ENCODE data around the gene AGAP1.

AGAP1 gene

GRCh38 chr2:235692076-235692475 is 198.2 kb downstream of the AGAP1 start:
- Histone ChIP-seq H3K4me3 (ENCODE audit: severe bottlenecking) (no peak overlapping the region), H3K36me3 (ENCODE audit: low read depth) (no peaks in the 10 kb centered on the region), H3K27ac (ENCODE audit: poor library complexity, severe bottlenecking) (no peak overlapping the region), H3K4me1 (ENCODE audit: insufficient read depth, poor library complexity, severe bottlenecking) (no peaks in the 10 kb centered on the region), H3K27me3 (ENCODE audit: insufficient read depth, poor library complexity, severe bottlenecking) (no peaks in the 10 kb centered on the region), H3K9me3 (ENCODE audit: severe bottlenecking) (no peaks in the 10 kb centered on the region)
- ATAC-seq (ENCODE audit: low read depth) (no peak), DNase-seq (ENCODE audit: low spot score) (no peak)
- no peak for TF ChIP-seq CTCF (IDR thresholded peaks at IDR 0.05; ENCODE audit: poor library complexity, severe bottlenecking)

GRCh38 chr2:235692671-235693171 is 198.9 kb downstream of the AGAP1 start:
- no peaks in the 10 kb centered on the region for H3K36me3 ChIP-seq (ENCODE audit: low read depth)
- H3K4me1 ChIP-seq (ENCODE audit: insufficient read depth, poor library complexity, severe bottlenecking): no peaks in the 10 kb centered on the region
- H3K4me3 ChIP-seq (ENCODE audit: severe bottlenecking): no peak overlapping the region
- no peak for TF ChIP-seq CTCF (IDR thresholded peaks at IDR 0.05; ENCODE audit: poor library complexity, severe bottlenecking)
- no peaks in the 10 kb centered on the region for H3K9me3 ChIP-seq (ENCODE audit: severe bottlenecking)
- ATAC-seq (ENCODE audit: low read depth) (no peak), DNase-seq (ENCODE audit: low spot score) (no peak)
- no peaks in the 10 kb centered on the region for H3K27me3 ChIP-seq (ENCODE audit: insufficient read depth, poor library complexity, severe bottlenecking)
- H3K27ac ChIP-seq (ENCODE audit: poor library complexity, severe bottlenecking): no peak overlapping the region

GRCh38 chr2:235693279-235693678 is 199.4 kb downstream of the AGAP1 start:
- H3K36me3 ChIP-seq (ENCODE audit: low read depth): no peaks in the 10 kb centered on the region
- no peak overlapping the region for H3K4me3 ChIP-seq (ENCODE audit: severe bottlenecking)
- no peak for DNase-seq (ENCODE audit: low spot score)

GRCh38 chr2:235694721-235695601 is 201.1 kb downstream of the AGAP1 start:
- no peak overlapping the region for H3K4me3 ChIP-seq (ENCODE audit: severe bottlenecking)
- H3K27ac ChIP-seq (ENCODE audit: poor library complexity, severe bottlenecking): no peak overlapping the region
- no peaks in the 10 kb centered on the region for H3K9me3 ChIP-seq (ENCODE audit: severe bottlenecking)
- ATAC-seq (ENCODE audit: low read depth): no peak
- H3K4me1 ChIP-seq (ENCODE audit: insufficient read depth, poor library complexity, severe bottlenecking): no peaks in the 10 kb centered on the region
- no peak for TF ChIP-seq CTCF (IDR thresholded peaks at IDR 0.05; ENCODE audit: poor library complexity, severe bottlenecking)
- no peaks in the 10 kb centered on the region for H3K27me3 ChIP-seq (ENCODE audit: insufficient read depth, poor library complexity, severe bottlenecking)
- no peak for DNase-seq (ENCODE audit: low spot score)
- no peaks in the 10 kb centered on the region for H3K36me3 ChIP-seq (ENCODE audit: low read depth)

More at GRCh38 chr2:235693279-235693678, 199.4 kb downstream of the AGAP1 start:
- no peak for ATAC-seq (ENCODE audit: low read depth)
- no peak for TF ChIP-seq CTCF (IDR thresholded peaks at IDR 0.05; ENCODE audit: poor library complexity, severe bottlenecking)
- Histone ChIP-seq H3K27ac (ENCODE audit: poor library complexity, severe bottlenecking) (no peak overlapping the region), H3K9me3 (ENCODE audit: severe bottlenecking) (no peaks in the 10 kb centered on the region), H3K27me3 (ENCODE audit: insufficient read depth, poor library complexity, severe bottlenecking) (no peaks in the 10 kb centered on the region), H3K4me1 (ENCODE audit: insufficient read depth, poor library complexity, severe bottlenecking) (no peaks in the 10 kb centered on the region)

- Histone ChIP-seq H3K4me1 (ENCODE audit: insufficient read depth, poor library complexity, severe bottlenecking) (no peaks in the 10 kb centered on the region), H3K27ac (ENCODE audit: poor library complexity, severe bottlenecking) (no peak overlapping the region), H3K4me3 (ENCODE audit: severe bottlenecking) (no peak overlapping the region), H3K9me3 (ENCODE audit: severe bottlenecking) (no peaks in the 10 kb centered on the region), H3K27me3 (ENCODE audit: insufficient read depth, poor library complexity, severe bottlenecking) (no peaks in the 10 kb centered on the region), H3K36me3 (ENCODE audit: low read depth) (no peaks in the 10 kb centered on the region)
- DNase-seq (ENCODE audit: low spot score) (no peak), ATAC-seq (ENCODE audit: low read depth) (no peak)
- TF ChIP-seq CTCF (IDR thresholded peaks at IDR 0.05; ENCODE audit: poor library complexity, severe bottlenecking): no peak
Observed at GRCh38 chr2:235695602-235695895, 201.7 kb downstream of the AGAP1 start.

Measured in RWPE2 (cell line).